ENCODE results near the gene RAB44.

The RAB44 gene

DNA sequence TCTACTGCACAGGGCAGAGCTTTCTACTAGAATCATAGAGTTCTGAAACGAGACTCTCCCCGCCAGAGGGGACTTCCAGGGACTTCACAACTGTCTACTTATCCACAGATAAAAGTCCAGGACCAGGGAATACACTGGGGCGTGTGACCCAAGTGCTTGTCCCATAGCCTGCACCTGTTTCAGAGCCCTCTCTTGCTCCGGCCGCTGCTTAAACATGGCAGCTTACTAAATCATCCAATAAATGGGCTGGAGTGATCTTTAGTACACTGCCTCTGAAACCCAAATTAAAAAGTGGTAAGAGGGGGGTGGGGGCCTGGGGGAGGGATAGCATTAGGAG, 8.9 kb upstream of the RAB44 start:
- peaks cover 8% of the 10 kb centered on the region for H3K4me1 ChIP-seq (ENCODE audit: insufficient read depth, low read length, severe bottlenecking)
- H3K27ac ChIP-seq (ENCODE audit: low read depth, low read length, poor library complexity, severe bottlenecking), result no peak overlapping the region
- no peak overlapping the region for H3K4me3 ChIP-seq (ENCODE audit: low read depth, low read length, poor library complexity, severe bottlenecking)
- H2AFZ ChIP-seq (ENCODE audit: low read length), result no peak overlapping the region
- no peak for TF ChIP-seq EZH2 (IDR thresholded peaks at IDR 0.05; ENCODE audit: borderline replicate concordance, low read length)
- TF ChIP-seq CTCF (IDR thresholded peaks at IDR 0.05; ENCODE audit: low read length), result no peak
- H3K9me3 ChIP-seq (ENCODE audit: low read length), result no peaks in the 10 kb centered on the region
- H3K9me2 ChIP-seq (ENCODE audit: low read depth, low read length), result no peaks in the 10 kb centered on the region
- no peak overlapping the region for H3K4me2 ChIP-seq (ENCODE audit: low read length)
- no peak overlapping the region for H3K9ac ChIP-seq (ENCODE audit: low read length)
- H3K27me3 ChIP-seq (ENCODE audit: insufficient read depth, low read length), result no peaks in the 10 kb centered on the region
- no peaks in the 10 kb centered on the region for H3K79me2 ChIP-seq (ENCODE audit: insufficient read depth, low read length)
- H3F3A ChIP-seq (ENCODE audit: insufficient read depth, low read length), result no peaks in the 10 kb centered on the region
- H3K36me3 ChIP-seq (ENCODE audit: insufficient read depth, low read length), result no peaks in the 10 kb centered on the region
- no peaks in the 10 kb centered on the region for H4K20me1 ChIP-seq (ENCODE audit: insufficient read depth, low read length)

DNA sequence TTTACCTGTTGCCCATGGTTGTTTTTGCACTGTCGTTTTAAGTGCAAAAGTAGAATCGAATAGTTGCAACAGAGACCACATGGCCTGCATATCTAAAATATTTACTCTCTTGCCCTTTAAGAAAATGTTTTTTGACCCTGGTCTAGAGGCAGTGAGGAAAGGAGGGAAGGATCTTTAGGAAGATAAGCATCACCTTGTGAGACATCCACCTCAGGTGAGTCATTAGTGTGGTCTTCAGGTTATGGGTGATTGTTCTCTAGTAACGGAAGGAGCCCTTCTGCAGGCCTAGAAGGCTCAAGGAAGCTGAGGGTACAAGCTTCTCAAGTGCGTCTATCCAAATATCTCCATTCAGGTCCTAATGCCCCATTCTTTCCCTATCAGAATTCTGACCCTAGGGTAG, 6.6 kb upstream of the RAB44 start:
- no peak overlapping the region for H3K4me3 ChIP-seq (ENCODE audit: low read depth, low read length, poor library complexity, severe bottlenecking)
- H3K4me2 ChIP-seq (ENCODE audit: low read length), result no peak overlapping the region

GRCh38 chr6:36691612-36692011, 6.0 kb upstream of the RAB44 start:
- TF ChIP-seq CTCF (IDR thresholded peaks at IDR 0.05; ENCODE audit: low read length), result no peak
- TF ChIP-seq EZH2 (IDR thresholded peaks at IDR 0.05; ENCODE audit: borderline replicate concordance, low read length), result no peak
- Histone ChIP-seq H3F3A (ENCODE audit: insufficient read depth, low read length) (no peaks in the 10 kb centered on the region), H3K9me3 (ENCODE audit: low read length) (no peaks in the 10 kb centered on the region), H3K4me2 (ENCODE audit: low read length) (no peak overlapping the region), H3K9ac (ENCODE audit: low read length) (no peak overlapping the region), H2AFZ (ENCODE audit: low read length) (no peak overlapping the region), H3K9me2 (ENCODE audit: low read depth, low read length) (no peaks in the 10 kb centered on the region), H3K36me3 (ENCODE audit: insufficient read depth, low read length) (no peaks in the 10 kb centered on the region), H3K27me3 (ENCODE audit: insufficient read depth, low read length) (no peaks in the 10 kb centered on the region), H3K27ac (ENCODE audit: low read depth, low read length, poor library complexity, severe bottlenecking) (no peak overlapping the region), H3K4me1 (ENCODE audit: insufficient read depth, low read length, severe bottlenecking) (peaks cover 16% of the 10 kb centered on the region), H4K20me1 (ENCODE audit: insufficient read depth, low read length) (no peaks in the 10 kb centered on the region), H3K79me2 (ENCODE audit: insufficient read depth, low read length) (no peaks in the 10 kb centered on the region), H3K4me3 (ENCODE audit: low read depth, low read length, poor library complexity, severe bottlenecking) (no peak overlapping the region)

More for the DNA sequence above, 6.6 kb upstream of the RAB44 start:
- Histone ChIP-seq H3K9me3 (ENCODE audit: low read length) (no peaks in the 10 kb centered on the region), H3K9ac (ENCODE audit: low read length) (no peak overlapping the region), H3K36me3 (ENCODE audit: insufficient read depth, low read length) (no peaks in the 10 kb centered on the region), H4K20me1 (ENCODE audit: insufficient read depth, low read length) (no peaks in the 10 kb centered on the region), H3K79me2 (ENCODE audit: insufficient read depth, low read length) (no peaks in the 10 kb centered on the region), H3F3A (ENCODE audit: insufficient read depth, low read length) (no peaks in the 10 kb centered on the region), H2AFZ (ENCODE audit: low read length) (no peak overlapping the region), H3K27ac (ENCODE audit: low read depth, low read length, poor library complexity, severe bottlenecking) (no peak overlapping the region), H3K4me1 (ENCODE audit: insufficient read depth, low read length, severe bottlenecking) (peaks cover 16% of the 10 kb centered on the region), H3K27me3 (ENCODE audit: insufficient read depth, low read length) (no peaks in the 10 kb centered on the region), H3K9me2 (ENCODE audit: low read depth, low read length) (no peaks in the 10 kb centered on the region)
- TF ChIP-seq EZH2 (IDR thresholded peaks at IDR 0.05; ENCODE audit: borderline replicate concordance, low read length) (no peak), CTCF (IDR thresholded peaks at IDR 0.05; ENCODE audit: low read length) (no peak)

Data from OCI-LY1 (cell line).